H1 (cell line): ENCODE measurements around the gene FDPS. TPM values are rescaled to one million over a fixed set of nuclear protein-coding genes. Genes with fewer than 3 reads are reported as not detected.

Experiments
- ASH2L ChIP-seq: fragments of 200-600, 300-600 bp; sonication (generic); IDR thresholded peaks from one replicate; pipeline ENCODE4 v1.7.1; 2017; ENCODE audit warnings: low read length
- CHD2 ChIP-seq: IDR thresholded peaks from 2 replicates; pipeline ENCODE4 v1.6.1; 2012; ENCODE audit warnings: low read length, improper control_type of control experiment
- EGR1 ChIP-seq: IDR thresholded peaks from 2 replicates; pipeline ENCODE4 v1.6.1; 2011; ENCODE audit warnings: low read depth, low read length, borderline replicate concordance
- JUND ChIP-seq: IDR thresholded peaks from 2 replicates; pipeline ENCODE4 v1.6.1; 2011; ENCODE audit warnings: mild to moderate bottlenecking, improper control_type of control experiment, low read length
- POU5F1 ChIP-seq: IDR thresholded peaks from 2 replicates; pipeline ENCODE4 v1.6.1; 2011; ENCODE audit warnings: low read depth, mild to moderate bottlenecking, low read length, moderate library complexity
- RBBP5 ChIP-seq: IDR thresholded peaks from 2 replicates; pipeline ENCODE4 v1.7.1; 2012; ENCODE audit warnings: low read depth, mild to moderate bottlenecking, inconsistent platforms, low read length, moderate library complexity, borderline replicate concordance
- SIRT6 ChIP-seq: IDR thresholded peaks from one replicate; pipeline ENCODE4 v1.7.1; 2012; ENCODE audit warnings: low read length, inconsistent platforms
- SP1 ChIP-seq: IDR thresholded peaks from 2 replicates; pipeline ENCODE4 v1.6.1; 2011; ENCODE audit warnings: low read depth, low read length
- polyA plus RNA-seq, 7 experiments: library from polyadenylated mRNA; depleted of rRNA in 3 of 7; stranded (reverse) in 5 of 7; unstranded in 2 of 7; fragments of >200 nt in 5 of 7; fragments of 200-250 nt in 2 of 7; gene quantifications; 1 replicate in 5 of 7; 2 replicates in 1 of 7; 4 replicates in 1 of 7; pipeline versions ENCODE4 v1.2.1 to v1.2.3, GENCODE V29; 2011 to 2013; ENCODE audit warnings: missing spikeins in 2 of 7, mixed read lengths in 2 of 7
- total RNA-seq: library from RNA; stranded (reverse); fragmentation: NEBNext Ultra II Directional; extraction: Animal tissue kit (Norgen Biotek cat#: 25700); gene quantifications from 2 replicates; pipeline ENCODE4 v1.2.1, GENCODE V29; 2021
- TF ChIP-seq, protein P1 (sequence below): fragments of 300-600 bp; sonication (generic); IDR thresholded peaks from 2 replicates; pipeline ENCODE4 v1.7.1; 2012; ENCODE audit warnings: low read length, moderate library complexity, mild to moderate bottlenecking, inconsistent platforms; ENCODE audit not compliant: insufficient replicate concordance
- TF ChIP-seq, protein P2 (sequence below): IDR thresholded peaks from 2 replicates; pipeline ENCODE4 v1.6.1; 2012; ENCODE audit warnings: inconsistent platforms

FDPS gene
- total and polyA plus RNA-seq, 2 of the 8 experiments (the other 6 are each of a cell fraction or from before 2014, with no cell fraction given): 267 to 368 TPM

- TF ChIP-seq, protein P1, sequence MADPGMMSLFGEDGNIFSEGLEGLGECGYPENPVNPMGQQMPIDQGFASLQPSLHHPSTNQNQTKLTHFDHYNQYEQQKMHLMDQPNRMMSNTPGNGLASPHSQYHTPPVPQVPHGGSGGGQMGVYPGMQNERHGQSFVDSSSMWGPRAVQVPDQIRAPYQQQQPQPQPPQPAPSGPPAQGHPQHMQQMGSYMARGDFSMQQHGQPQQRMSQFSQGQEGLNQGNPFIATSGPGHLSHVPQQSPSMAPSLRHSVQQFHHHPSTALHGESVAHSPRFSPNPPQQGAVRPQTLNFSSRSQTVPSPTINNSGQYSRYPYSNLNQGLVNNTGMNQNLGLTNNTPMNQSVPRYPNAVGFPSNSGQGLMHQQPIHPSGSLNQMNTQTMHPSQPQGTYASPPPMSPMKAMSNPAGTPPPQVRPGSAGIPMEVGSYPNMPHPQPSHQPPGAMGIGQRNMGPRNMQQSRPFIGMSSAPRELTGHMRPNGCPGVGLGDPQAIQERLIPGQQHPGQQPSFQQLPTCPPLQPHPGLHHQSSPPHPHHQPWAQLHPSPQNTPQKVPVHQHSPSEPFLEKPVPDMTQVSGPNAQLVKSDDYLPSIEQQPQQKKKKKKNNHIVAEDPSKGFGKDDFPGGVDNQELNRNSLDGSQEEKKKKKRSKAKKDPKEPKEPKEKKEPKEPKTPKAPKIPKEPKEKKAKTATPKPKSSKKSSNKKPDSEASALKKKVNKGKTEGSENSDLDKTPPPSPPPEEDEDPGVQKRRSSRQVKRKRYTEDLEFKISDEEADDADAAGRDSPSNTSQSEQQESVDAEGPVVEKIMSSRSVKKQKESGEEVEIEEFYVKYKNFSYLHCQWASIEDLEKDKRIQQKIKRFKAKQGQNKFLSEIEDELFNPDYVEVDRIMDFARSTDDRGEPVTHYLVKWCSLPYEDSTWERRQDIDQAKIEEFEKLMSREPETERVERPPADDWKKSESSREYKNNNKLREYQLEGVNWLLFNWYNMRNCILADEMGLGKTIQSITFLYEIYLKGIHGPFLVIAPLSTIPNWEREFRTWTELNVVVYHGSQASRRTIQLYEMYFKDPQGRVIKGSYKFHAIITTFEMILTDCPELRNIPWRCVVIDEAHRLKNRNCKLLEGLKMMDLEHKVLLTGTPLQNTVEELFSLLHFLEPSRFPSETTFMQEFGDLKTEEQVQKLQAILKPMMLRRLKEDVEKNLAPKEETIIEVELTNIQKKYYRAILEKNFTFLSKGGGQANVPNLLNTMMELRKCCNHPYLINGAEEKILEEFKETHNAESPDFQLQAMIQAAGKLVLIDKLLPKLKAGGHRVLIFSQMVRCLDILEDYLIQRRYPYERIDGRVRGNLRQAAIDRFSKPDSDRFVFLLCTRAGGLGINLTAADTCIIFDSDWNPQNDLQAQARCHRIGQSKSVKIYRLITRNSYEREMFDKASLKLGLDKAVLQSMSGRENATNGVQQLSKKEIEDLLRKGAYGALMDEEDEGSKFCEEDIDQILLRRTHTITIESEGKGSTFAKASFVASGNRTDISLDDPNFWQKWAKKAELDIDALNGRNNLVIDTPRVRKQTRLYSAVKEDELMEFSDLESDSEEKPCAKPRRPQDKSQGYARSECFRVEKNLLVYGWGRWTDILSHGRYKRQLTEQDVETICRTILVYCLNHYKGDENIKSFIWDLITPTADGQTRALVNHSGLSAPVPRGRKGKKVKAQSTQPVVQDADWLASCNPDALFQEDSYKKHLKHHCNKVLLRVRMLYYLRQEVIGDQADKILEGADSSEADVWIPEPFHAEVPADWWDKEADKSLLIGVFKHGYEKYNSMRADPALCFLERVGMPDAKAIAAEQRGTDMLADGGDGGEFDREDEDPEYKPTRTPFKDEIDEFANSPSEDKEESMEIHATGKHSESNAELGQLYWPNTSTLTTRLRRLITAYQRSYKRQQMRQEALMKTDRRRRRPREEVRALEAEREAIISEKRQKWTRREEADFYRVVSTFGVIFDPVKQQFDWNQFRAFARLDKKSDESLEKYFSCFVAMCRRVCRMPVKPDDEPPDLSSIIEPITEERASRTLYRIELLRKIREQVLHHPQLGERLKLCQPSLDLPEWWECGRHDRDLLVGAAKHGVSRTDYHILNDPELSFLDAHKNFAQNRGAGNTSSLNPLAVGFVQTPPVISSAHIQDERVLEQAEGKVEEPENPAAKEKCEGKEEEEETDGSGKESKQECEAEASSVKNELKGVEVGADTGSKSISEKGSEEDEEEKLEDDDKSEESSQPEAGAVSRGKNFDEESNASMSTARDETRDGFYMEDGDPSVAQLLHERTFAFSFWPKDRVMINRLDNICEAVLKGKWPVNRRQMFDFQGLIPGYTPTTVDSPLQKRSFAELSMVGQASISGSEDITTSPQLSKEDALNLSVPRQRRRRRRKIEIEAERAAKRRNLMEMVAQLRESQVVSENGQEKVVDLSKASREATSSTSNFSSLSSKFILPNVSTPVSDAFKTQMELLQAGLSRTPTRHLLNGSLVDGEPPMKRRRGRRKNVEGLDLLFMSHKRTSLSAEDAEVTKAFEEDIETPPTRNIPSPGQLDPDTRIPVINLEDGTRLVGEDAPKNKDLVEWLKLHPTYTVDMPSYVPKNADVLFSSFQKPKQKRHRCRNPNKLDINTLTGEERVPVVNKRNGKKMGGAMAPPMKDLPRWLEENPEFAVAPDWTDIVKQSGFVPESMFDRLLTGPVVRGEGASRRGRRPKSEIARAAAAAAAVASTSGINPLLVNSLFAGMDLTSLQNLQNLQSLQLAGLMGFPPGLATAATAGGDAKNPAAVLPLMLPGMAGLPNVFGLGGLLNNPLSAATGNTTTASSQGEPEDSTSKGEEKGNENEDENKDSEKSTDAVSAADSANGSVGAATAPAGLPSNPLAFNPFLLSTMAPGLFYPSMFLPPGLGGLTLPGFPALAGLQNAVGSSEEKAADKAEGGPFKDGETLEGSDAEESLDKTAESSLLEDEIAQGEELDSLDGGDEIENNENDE: no peak
- TF ChIP-seq SIRT6: no peak
- no peak for TF ChIP-seq POU5F1
- no peak for TF ChIP-seq EGR1
- TF ChIP-seq ASH2L: no peak
- peak; percentile 92 for TF ChIP-seq CHD2
- TF ChIP-seq SP1: peak; percentile 88
- TF ChIP-seq, protein P2, sequence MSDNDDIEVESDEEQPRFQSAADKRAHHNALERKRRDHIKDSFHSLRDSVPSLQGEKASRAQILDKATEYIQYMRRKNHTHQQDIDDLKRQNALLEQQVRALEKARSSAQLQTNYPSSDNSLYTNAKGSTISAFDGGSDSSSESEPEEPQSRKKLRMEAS: peak; percentile 82
- no peak for TF ChIP-seq RBBP5
- TF ChIP-seq JUND: no peak
Measured at GRCh38 chr1:155308493-155309422, at the start of gene FDPS (continued).
